GM18499 (cell line): Measurements from ENCODE around the gene LILRA6.
"Not testable (repeated sequence)": the region's sequence is repeated elsewhere in the genome, so short reads cannot be mapped to it uniquely, and the experiment has no call there.

Source experiments
- ATAC-seq: cut with Tn5 transposase; IDR thresholded peaks from one replicate; pipeline ENCODE4 v1.9.1; 2021; ENCODE audit warnings: moderate number of reproducible peaks; ENCODE audit not compliant: insufficient read depth, unreplicated experiment

LILRA6 gene

GRCh38 chr19:54268936-54269335 lies 26.3 kb upstream of the LILRA6 start:
- no peak for ATAC-seq

- ATAC-seq = no peak
Measured at GRCh38 chr19:54266133-54266532, 23.5 kb upstream of the LILRA6 start.

- ATAC-seq = no peak
Measured at GRCh38 chr19:54262470-54262869, 19.9 kb upstream of the LILRA6 start.

- ATAC-seq = no peak
Measured at GRCh38 chr19:54262066-54262465, 19.5 kb upstream of the LILRA6 start.

GRCh38 chr19:54257116-54257480 lies 14.5 kb upstream of the LILRA6 start, which contains the start of gene LILRB5:
Gene LILRB5, minus strand, starts transcription at chr19:54257273. Its CDS starts 80 bp downstream, at chr19:54257193.
- ATAC-seq = no peak

GRCh38 chr19:54256250-54257115 lies 13.9 kb upstream of the LILRA6 start:
- no peak for ATAC-seq

GRCh38 chr19:54255105-54255775 lies 12.7 kb upstream of the LILRA6 start:
- ATAC-seq = no peak

GRCh38 chr19:54254195-54254906 lies 11.8 kb upstream of the LILRA6 start:
- no peak for ATAC-seq

- no peak for ATAC-seq
Measured at GRCh38 chr19:54253331-54254194, 11.0 kb upstream of the LILRA6 start.

GRCh38 chr19:54252845-54253244 lies 10.3 kb upstream of the LILRA6 start:
- no peak for ATAC-seq

- no peak for ATAC-seq
Measured at GRCh38 chr19:54252243-54252642, 9.7 kb upstream of the LILRA6 start.

- no peak for ATAC-seq
Measured at GRCh38 chr19:54248016-54248601, 5.5 kb upstream of the LILRA6 start.

GRCh38 chr19:54247106-54247930 lies 4.7 kb upstream of the LILRA6 start:
- no peak for ATAC-seq

GRCh38 chr19:54245936-54246335 lies 3.3 kb upstream of the LILRA6 start:
- no peak for ATAC-seq

GRCh38 chr19:54243809-54244208 lies 1.2 kb upstream of the LILRA6 start:
- ATAC-seq = not testable (repeated sequence)

- ATAC-seq = not testable (repeated sequence)
Measured at GRCh38 chr19:54242234-54242633, 356 bp downstream of the LILRA6 start.

- ATAC-seq = not testable (repeated sequence)
Measured at GRCh38 chr19:54240372-54241336, 1.9 kb downstream of the LILRA6 start.
